Hematopoietic multipotent progenitor cell treated with erythropoietin and hydrocortisone succinate and interleukin-3 and kit ligand, for 4 days (in vitro differentiated cells): ENCODE results near the gene MRI1.

Experiments
- DNase-seq: peaks from one replicate; pipeline ENCODE4 v3.0.0-alpha.2; 2015

Gene MRI1

DNA sequence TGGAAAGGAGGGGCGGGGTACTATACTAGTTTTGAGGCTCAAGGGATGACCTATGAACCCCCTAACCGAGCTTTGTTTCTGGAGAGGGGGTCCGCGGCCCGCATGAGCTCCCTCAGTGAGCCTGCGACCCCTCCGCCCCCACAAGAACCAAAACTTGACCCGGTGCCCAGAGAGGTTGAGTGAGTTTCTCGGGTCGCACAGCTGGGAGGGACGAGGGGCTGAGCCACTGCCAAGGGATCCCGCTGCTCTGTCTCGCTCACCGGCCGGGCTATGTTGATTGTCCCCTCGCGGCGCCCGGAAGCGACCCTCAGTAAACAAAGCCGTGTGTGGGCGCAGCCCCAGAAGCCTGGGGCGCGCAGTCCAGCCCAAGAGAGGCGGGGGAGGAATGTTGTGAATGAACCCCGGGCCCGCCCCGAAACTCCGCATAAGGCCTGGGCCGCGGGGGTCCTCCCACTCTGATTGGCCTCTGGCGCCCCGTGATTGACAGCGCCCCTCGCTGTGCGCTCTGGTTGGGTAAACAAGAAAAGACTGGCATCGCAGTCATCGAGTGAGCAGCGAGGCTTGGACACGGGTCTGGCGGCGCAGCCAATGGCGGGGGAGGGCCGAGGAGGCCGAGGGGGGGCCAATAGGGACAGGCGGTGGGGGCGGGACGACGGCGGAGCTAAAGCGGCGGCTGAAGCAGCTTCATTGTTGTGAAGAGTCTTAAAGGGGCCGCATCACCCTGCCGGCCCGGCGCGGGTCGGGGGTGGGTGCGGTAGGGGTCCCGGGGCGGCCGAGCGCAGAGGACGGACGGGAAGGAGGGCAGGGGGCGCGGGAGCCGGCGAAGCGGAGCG is 30.7 kb downstream of the MRI1 start, which contains the start of gene ZSWIM4:
TSS of gene ZSWIM4 (plus strand) at position 687 of the 833 bp plus-strand sequence. CDS start 206 bp downstream, outside the sequence.
- DNase-seq = peak; percentile 100

DNA sequence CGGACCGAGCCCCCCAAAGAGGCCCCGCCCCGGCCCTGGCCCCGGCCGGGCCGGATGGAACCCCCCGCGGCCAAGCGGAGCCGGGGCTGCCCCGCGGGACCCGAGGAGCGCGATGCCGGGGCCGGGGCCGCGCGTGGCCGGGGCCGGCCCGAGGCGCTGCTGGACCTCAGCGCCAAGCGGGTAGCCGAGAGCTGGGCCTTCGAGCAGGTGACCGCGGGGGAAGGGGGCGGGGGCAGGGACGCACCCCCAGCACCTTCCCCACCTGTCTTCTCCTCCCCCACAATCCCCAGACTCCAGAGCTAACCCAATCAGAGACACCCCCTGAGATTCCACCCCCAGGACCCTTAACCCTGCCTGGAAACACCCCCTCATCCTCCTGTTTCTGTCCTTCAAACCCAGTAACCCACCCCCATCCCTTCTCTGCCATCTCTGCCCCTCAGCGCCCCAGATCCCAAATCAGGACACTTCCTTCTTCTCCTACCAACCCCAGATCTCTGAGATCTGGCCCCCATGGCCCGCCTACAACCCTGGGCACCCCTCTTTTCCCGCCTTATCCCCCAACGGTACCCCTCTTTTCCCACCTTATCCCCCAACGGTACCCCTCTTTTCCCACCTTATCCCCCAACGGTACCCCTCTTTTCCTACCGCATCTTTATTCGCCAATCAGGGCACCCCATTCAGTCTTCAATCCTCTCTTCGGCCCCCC is 31.4 kb downstream of the MRI1 start:
- DNase-seq = no peak

- no peak for DNase-seq
Measured at GRCh38 chr19:13796301-13797057, 32.2 kb downstream of the MRI1 start.

DNA sequence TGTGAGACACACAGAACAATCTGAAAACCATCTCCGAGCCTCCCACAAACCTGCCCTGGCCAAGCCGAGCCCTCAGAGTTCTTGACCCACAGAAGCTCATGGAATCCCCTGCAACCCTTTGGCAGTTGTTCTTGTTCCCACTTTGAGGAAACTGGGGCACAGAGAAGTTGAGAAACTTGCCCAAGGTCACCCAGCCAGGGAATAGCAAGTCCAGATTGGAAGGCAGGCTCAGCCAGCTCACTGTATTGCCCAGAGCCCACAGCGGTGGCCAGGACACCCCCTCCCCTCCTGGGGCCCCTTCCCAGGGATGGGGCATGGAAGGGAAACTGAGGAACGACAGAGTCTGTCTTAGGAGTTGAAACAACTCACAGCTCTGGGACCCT is 32.7 kb downstream of the MRI1 start:
- DNase-seq = no peak

GRCh38 chr19:13797870-13798269 is 33.5 kb downstream of the MRI1 start:
- no peak for DNase-seq

GRCh38 chr19:13799669-13800068 is 35.3 kb downstream of the MRI1 start:
- DNase-seq = no peak

DNA sequence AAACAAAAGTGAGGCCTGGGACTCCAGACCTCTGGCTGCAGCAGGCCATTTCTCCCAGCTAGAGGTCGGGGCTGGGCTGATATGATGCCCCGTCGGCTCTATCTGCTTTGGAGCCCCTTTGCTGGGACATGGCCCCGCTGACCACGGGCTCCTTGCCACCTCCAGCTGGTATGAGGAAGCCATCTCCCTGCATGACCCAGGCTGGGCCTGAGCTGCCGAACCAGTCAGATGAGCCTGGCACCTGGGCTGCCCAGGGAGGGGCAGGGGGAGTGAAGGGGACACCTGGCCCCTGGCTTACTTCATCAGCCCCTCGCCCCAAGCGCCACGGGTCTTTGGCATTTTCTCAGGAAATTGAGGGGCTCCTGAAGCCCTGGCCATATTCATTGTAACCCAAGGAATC is 38.7 kb downstream of the MRI1 start:
- DNase-seq = no peak

- DNase-seq = no peak
Measured at GRCh38 chr19:13804830-13805683, 40.7 kb downstream of the MRI1 start.

GRCh38 chr19:13806728-13807127 is 42.4 kb downstream of the MRI1 start:
- no peak for DNase-seq

DNA sequence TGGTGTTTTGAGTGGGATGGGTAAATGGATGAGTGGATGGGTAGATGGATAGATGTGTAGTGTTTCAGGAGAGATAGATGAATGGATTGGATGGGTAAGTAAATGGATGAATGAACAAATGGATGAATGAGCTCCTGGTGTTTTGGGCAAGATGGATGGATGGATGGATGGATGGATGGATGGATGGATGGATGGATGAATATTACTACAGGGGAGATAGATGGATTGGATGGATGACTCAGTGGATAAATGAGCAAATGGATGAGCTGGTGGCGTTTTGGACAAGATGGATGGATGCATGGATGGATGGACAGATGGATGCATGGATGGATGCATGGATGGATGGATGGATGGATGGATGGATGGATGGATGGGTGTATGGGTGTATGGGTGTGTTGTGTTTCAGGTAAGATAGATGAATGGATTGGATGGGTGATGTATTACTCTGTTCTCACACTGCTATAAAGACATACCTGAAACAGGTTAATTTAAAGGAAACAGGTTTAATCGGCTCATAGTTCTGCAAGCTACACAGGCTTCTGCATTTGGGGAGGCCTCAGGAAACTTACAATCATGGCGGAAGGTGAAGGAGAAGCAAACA is 43.2 kb downstream of the MRI1 start:
- DNase-seq = no peak

DNA sequence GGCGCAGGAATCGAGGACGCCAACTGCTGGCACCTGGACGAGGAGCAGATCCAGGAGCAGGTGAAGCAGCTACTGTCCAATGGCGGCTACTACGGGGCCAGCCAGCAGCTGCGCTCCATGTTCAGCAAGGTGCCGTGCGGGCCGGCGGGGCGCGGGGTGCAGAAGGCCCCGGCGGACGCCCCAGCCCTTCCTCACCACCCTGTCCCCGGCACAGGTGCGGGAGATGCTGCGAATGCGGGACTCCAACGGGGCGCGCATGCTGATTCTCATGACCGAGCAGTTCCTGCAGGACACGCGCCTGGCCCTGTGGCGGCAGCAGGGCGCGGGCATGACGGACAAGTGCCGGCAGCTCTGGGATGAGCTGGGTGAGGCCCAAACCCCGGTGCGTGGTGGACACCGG is 44.5 kb downstream of the MRI1 start:
- DNase-seq = no peak

DNA sequence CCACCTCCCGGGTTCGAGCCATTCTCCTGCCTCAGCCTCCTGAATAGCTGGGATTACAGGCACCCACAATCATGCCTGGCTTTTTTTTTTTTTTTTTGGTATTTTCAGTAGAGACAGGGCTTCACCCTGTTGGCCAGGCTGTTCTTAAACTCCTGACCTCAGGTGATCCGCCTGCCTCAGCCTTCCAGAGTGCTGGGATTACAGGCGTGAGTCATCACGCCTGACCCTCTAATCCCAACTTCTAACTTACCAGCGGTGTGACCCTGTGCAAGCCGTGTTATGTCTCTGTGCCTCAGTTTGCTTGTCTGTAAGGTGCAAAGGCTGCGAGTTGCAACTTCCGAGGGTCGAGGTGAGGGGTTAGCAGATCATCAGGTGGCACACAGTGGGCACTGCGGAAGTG is 48.2 kb downstream of the MRI1 start:
- DNase-seq = no peak

- DNase-seq = no peak
Measured at GRCh38 chr19:13813147-13813546, 48.8 kb downstream of the MRI1 start.

GRCh38 chr19:13814550-13814949 is 50.2 kb downstream of the MRI1 start:
- DNase-seq = no peak

DNA sequence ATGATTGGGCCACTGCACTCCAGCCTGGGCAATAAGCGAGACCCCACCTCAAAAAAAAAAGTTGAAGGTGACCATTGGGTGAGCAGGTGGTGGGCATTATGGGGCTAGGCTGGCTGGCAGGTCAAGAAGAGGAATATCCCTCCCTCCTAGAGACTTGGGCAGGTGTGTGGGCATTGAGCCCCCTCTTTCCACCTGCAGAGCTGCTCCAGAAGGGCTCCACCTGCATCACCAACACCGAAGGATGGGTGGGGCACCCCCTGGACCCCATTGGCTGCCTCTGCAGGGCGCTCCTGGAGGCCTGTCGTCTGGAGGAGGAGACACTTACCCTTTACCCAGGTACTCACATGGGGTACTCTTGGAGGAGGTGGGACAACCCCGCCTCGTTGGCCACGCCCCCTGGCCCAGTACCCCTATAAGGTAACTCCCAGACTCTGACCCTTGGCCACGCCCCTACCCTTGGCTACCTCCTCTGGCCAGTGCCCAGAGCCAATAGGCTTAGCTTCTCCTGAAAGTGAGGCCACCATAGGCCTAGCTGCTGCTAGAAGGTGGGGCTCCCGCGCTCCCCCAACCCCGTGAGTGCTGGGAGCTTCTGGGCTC is 52.8 kb downstream of the MRI1 start:
- peak; percentile 73 for DNase-seq

DNA sequence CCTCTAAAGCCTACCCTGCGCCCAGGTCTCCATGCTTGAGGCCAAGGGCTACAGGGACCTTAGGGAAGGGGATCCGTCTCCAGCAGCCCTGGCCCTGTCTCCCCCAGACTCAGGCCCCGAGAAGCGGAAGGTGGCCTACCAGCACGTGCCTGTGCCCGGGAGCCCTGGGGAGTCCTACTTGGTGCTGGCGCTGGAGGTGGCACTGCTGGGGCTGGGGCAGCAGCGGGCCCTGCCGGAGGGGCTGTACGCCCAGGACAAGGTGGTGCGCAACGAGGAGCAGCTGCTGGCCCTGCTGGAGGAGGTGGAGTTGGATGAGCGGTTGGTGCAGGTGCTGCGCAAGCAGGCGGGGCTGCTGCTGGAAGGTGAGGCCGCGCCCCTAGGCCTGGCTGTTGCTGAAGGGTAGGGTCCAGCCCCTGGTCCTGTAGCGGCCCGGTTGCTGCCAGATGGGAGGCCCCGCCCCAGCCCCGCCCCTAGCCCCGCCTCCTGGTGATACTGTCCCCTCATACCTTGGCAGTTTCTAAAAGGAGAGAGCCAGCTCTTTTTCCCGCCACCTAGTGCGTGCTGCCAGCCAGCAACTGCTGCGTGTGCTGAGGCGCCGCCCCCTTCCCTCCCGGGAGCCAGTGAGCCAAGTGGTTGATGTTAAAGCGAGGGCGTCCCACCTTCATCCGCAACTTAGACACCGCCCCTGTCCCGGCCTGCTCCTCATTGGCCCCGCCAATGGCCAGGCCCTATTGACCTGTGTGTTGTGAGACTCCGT is 53.5 kb downstream of the MRI1 start:
- peak; percentile 73 for DNase-seq

- no peak for DNase-seq
Measured at GRCh38 chr19:13819238-13819637, 54.9 kb downstream of the MRI1 start.

DNA sequence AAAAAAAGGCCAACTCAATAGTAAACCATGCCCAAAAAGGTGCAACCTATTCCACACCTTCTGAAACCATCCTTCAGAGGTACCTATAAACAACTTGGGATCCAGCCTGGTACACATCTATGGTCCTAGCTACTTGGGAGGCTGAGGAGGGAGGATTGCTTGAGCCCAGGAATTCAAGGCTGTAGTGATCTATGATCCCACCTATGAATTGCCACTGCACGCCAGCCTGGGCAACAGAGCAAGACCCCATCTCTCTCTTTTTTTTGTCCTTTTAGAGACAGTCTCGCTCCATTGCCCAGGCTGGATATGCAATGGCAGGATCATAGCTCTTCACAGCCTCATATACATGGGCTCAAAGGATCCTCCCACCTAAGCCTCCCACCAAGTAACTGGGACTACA is 57.0 kb downstream of the MRI1 start:
- no peak for DNase-seq

- no peak for DNase-seq
Measured at GRCh38 chr19:13823256-13823655, 58.9 kb downstream of the MRI1 start.
